Stimulated activated naive B cell treated with anti-CD40 and anti-IgM and Interleukin-4, amounts not matched to agents 10 μg/mL and 1 μg/mL and 100 μg/mL, for 72 hours (primary cell): ENCODE data around the gene PNPLA2.

ENCODE experiments used
- ATAC-seq, 2 donors: fragments of 150-1000 bp; cut with Tn5 transposase; replicated peaks; 2 replicates each; pipeline ENCODE4 v1.10.0; 2021; ENCODE audit warnings: moderate library complexity in 1 of 2
- DNase-seq: peaks from one replicate; pipeline ENCODE4 v3.0.0; 2021
- H3K27ac Mint-ChIP-seq: one replicate; pipeline ENCODE4 v1.8.0; 2022; ENCODE audit warnings: mild to moderate bottlenecking, mixed read lengths
- H3K27me3 Mint-ChIP-seq, 2 donors: one replicate each; pipeline ENCODE4 v1.8.0; 2022; ENCODE audit warnings: mixed read lengths in 2 of 2
- H3K36me3 Mint-ChIP-seq, 2 donors: one replicate each; pipeline ENCODE4 v1.8.0; 2022; ENCODE audit warnings: mixed read lengths in 2 of 2, mild to moderate bottlenecking in 1 of 2
- H3K4me1 Mint-ChIP-seq, 2 donors: one replicate each; pipeline ENCODE4 v1.8.0; 2022; ENCODE audit warnings: mixed read lengths in 2 of 2, mild to moderate bottlenecking in 1 of 2
- H3K4me3 Mint-ChIP-seq, 2 donors: one replicate each; pipeline ENCODE4 v1.8.0; 2022; ENCODE audit warnings: mild to moderate bottlenecking in 2 of 2, mixed read lengths in 2 of 2, moderate library complexity in 1 of 2
- H3K9me3 Mint-ChIP-seq, 2 donors: one replicate each; pipeline ENCODE4 v1.8.0; 2022; ENCODE audit warnings: mixed read lengths in 2 of 2, mild to moderate bottlenecking in 1 of 2

Gene PNPLA2

DNA sequence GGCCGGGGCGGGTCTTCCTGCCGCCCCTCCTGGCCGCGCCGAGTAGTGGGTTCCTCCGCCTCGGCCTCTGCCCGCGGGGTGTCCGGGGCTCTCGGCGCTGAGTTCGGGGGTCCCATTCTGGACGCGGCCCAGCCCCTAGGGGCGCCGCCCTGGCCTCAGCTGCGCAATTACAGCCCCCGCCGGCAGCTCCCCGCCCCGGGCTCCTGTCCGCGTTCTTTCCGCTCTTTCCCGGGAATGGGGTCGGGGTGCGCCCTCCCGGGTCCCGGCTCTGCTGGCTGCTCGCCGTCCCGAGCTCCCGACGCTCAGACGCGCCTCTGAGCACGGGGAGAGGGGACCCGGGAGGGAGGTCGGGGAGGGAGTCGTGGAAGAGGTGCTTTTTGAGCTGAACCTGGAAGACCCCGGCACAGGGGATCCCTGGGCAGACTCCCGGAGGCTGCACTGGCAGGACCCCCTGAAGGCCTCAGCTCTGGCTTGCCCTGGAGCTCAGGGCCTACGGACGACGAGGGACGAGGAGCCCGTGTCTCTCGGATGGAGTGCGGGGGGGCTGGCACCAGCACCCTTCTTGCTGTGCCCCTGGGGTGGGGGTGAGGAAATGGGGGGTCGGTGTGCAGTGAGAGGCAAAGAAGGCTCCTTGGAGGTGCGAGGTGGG lies 24.5 kb downstream of the PNPLA2 start:
- DNase-seq (no peak), ATAC-seq (peak; percentile 3)
- H3K9me3 Mint-ChIP-seq = no peaks in the 10 kb centered on the region
- peak overlapping the region; percentile 71 for H3K27ac Mint-ChIP-seq
- H3K4me1 Mint-ChIP-seq = peaks cover 27 to 52% of the 10 kb centered on the region in 2 donors
- peak overlapping the region; percentile 80 to 90 for H3K4me3 Mint-ChIP-seq
- H3K36me3 Mint-ChIP-seq = peaks cover 20 to 23% of the 10 kb centered on the region in 2 donors
- H3K27me3 Mint-ChIP-seq = peaks cover 10 to 14% of the 10 kb centered on the region in 2 donors

DNA sequence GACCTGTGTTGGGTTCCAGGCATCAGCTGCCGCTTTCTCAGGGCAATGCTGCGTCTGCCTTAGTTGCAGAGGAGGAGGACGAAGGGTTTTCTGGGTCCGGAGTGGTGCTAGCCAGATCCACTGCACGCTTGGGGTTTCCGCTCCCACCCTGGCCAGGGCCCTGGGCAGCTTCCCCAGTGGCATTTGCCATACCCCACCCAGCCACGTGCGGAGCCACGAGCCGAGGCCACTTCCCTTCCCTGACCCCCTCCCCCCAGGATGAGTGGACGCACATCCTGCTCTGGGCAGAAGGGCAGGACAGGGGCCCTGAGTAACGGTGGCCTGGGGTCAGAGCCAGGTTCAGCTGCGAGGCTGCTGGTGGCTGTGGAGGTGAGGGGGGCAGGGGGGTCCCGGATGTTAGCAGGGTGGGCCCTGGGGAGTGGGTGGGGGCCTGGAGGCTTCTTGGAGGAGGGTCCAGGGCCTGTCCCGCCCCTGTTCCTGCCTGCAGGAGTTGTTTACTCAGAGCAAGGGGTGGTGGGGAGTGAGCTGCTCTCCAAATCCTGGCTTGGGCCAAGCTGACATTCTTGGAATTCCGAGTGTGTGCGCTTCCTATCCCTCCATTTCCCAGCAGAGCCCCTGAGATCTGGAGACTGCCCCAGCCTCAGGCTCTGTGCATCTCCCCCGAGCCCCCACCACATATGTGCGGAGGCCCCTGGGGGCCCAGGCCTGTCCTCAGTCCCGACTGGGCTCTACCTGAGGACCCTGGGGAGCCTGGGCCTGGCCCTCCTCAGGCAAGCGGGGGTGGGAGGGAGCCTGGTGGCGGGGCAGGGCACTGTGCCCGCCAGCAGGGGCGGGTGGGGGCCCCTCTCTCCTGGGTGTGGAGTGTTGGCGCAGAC lies 25.3 kb downstream of the PNPLA2 start:
- DNase-seq (no peak), ATAC-seq (no peak)
- H3K27me3 Mint-ChIP-seq = peaks cover 10 to 22% of the 10 kb centered on the region in 2 donors
- peak overlapping the region; percentile 71 for H3K27ac Mint-ChIP-seq
- H3K9me3 Mint-ChIP-seq = no peaks in the 10 kb centered on the region
- H3K4me3 Mint-ChIP-seq = peak overlapping the region; percentile 80 to 90
- peaks cover 15 to 16% of the 10 kb centered on the region in 2 donors for H3K36me3 Mint-ChIP-seq
- H3K4me1 Mint-ChIP-seq = peaks cover 29 to 52% of the 10 kb centered on the region in 2 donors

DNA sequence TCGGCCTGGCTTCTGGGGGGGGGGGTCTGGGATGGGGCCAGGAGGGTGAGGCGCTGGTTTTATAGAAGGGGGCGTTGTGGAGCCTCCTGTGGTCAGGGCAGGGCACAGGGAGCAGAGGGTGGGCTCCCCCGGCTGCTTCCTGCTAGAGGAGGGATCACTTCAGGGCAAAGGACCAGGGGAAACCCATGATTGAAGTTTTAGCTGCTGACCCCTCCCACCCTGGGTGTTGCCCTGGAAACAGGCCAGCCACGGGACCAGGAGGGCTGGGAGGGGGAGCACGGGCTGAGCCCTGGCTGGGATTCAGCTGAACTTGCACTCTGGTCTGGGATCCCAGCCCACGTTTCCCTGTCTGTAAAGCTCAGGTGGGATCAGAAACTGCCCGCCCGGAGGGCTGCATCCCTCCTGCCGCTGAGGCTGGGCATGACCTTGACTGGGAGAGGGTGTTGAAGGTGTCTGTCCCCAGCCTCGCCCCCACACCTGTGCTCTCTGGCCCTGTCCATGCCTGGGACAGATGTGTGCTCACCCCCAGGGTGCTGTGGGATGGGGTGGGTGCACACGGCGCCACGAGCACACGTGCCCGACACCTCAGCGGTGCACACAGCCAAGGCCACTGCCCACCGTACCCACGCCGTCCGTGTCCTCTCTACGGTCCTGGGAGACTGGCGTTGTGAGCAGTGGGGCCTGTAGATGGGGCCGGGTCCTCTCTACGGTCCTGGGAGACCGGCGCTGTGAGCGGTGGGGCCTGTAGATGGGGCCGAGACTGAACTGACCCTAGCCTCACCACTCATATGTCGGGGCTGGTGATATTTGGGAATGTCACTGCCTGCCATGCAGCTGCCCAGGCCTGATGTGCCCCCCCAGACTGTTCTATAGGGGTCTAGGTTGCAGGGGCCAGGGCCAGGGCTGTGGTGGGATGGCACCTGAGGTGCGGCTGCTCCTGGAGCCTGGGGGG lies 26.3 kb downstream of the PNPLA2 start:
- Mint-ChIP-seq H3K36me3 (peaks cover 13% of the 10 kb centered on the region in 2 donors), H3K27me3 (peaks cover 10 to 26% of the 10 kb centered on the region in 2 donors), H3K9me3 (no peaks in the 10 kb centered on the region), H3K4me1 (peaks cover 29 to 50% of the 10 kb centered on the region in 2 donors), H3K27ac (no peak overlapping the region), H3K4me3 (no peak overlapping the region)
- DNase-seq (no peak), ATAC-seq (no peak)

DNA sequence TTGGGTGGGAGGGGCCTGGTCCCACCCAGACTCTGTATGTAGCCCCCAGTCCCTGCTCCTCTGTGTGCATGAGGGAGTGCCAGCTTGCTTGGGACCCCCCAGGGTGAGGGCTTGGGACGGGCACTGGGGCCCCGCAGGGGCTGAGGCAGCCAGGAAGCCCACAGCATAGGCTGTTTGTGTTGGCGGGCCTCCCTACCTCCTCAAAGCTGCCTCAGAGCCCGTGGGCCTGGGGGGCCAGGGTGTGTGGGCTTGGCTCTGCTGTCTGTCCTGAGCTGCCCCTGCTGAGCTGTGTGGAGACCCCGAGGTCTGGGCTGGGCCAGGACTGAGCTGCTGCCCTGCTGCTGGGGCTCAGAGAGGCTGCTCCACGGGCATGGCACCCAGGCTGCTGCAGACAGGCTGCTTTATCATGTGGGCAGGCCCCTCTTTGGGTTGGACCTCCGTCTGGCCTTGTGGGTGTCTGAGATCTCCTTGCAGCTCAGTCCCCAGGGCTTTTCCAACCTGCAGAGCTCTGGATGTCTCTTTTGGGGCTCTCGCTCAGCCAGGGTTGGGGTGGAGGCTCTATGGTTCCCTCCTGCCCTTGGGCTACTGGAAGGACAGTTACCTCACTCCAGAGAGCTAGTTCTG lies 27.3 kb downstream of the PNPLA2 start:
- Mint-ChIP-seq H3K4me3 (no peak overlapping the region), H3K4me1 (peaks cover 20 to 39% of the 10 kb centered on the region in 2 donors)
- no peak for ATAC-seq

DNA sequence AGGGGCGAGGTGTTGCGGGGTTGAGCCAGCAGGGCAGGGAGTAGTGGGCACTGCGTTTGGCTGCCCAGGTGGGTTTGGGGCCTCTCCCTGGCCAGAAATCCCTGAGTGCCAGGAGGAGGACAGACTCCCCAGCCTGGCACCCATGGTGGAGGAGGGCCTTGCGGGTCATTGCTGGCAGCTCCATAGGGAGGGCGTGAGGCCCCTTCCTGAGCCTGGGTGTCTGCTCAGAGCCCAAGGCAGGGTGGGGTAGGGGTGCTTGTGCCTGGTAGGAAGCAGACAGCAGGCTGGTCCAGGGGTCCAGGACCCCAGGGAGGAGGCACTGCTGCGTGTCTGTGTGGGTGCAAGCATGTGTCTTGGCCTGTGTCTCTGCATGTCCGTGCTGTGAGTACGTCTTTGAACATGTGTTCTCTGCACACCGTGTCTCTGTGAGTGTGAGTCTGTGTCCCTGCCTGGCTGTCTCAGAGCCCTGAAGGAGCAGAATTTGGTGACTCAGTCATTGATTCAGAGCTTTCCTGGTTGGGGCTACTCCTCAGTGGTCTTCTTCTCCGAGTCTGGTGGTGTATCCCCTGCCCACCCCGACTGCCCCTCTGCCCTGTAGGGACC lies 27.9 kb downstream of the PNPLA2 start:
- Mint-ChIP-seq H3K36me3 (peaks cover 0 to 2% of the 10 kb centered on the region in 2 donors), H3K4me1 (peaks cover 15 to 34% of the 10 kb centered on the region in 2 donors), H3K27me3 (peaks cover 10 to 35% of the 10 kb centered on the region in 2 donors), H3K27ac (no peak overlapping the region), H3K9me3 (no peaks in the 10 kb centered on the region), H3K4me3 (no peak overlapping the region)
- no peak for DNase-seq
- ATAC-seq = no peak

More for the DNA sequence above, 27.3 kb downstream of the PNPLA2 start:
- no peak overlapping the region for H3K27ac Mint-ChIP-seq
- H3K9me3 Mint-ChIP-seq = no peaks in the 10 kb centered on the region
- H3K36me3 Mint-ChIP-seq = peaks cover 4% of the 10 kb centered on the region in 2 donors
- peaks cover 10 to 29% of the 10 kb centered on the region in 2 donors for H3K27me3 Mint-ChIP-seq
- no peak for DNase-seq

DNA sequence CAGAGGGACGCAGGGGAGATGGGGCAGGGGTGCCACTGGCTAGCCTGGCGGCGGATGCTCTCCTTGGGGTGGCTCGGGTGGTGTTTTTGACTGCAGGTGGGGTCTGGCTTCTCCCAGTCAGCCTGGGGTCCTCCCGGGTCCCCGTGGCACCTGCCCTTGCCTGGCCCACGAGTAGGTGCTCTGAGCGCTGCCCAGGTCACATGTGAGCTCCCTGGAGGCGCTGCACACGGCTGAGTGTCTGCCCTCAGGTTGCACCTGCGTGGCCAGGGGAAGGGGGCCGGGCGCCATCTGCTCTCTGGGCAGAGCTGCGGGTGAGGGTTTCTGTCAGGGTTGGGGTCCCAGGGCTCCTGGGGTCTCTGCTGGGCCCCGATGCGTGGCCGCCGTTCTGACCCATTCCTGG lies 29.2 kb downstream of the PNPLA2 start:
- ATAC-seq (no peak), DNase-seq (no peak)
- H3K4me3 Mint-ChIP-seq = no peak overlapping the region
- H3K27ac Mint-ChIP-seq = no peak overlapping the region
- peaks cover 15 to 34% of the 10 kb centered on the region in 2 donors for H3K4me1 Mint-ChIP-seq
- no peaks in the 10 kb centered on the region for H3K9me3 Mint-ChIP-seq
- peaks cover 10 to 35% of the 10 kb centered on the region in 2 donors for H3K27me3 Mint-ChIP-seq
- H3K36me3 Mint-ChIP-seq = peaks cover 0 to 2% of the 10 kb centered on the region in 2 donors

DNA sequence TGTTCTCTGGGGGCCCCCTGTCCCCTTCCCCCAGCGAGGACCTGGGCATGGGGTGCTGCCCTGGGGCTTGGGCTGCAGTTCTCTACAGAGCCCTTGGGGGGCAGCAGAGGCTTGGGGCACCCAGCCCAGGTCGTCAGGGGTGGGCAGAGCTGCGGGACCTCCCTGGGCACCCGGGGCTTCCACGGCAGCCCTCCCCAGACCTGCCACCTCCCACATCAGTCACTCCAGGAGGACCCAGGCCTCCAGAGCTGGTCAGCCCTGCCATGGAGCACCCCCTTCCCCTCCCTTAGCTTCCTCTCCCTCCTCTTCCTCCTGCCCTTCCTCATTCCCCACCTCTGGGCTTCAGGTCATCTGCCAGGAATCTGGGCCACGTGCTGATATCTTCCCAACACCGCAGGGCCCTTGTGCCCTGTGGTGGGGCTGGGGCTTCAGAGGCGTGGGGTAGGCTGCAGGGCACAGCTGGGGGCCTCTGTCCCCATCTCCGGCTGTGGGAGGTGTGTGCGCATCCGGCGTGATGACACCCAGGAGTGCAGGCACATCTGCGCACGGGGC lies 29.7 kb downstream of the PNPLA2 start:
- peaks cover 8 to 32% of the 10 kb centered on the region in 2 donors for H3K27me3 Mint-ChIP-seq
- H3K36me3 Mint-ChIP-seq = peaks cover 0 to under 1% of the 10 kb centered on the region in 2 donors
- peak overlapping the region; percentile 25 for H3K27ac Mint-ChIP-seq
- peaks cover 13 to 31% of the 10 kb centered on the region in 2 donors for H3K4me1 Mint-ChIP-seq
- ATAC-seq (peak; percentile 67), DNase-seq (no peak)
- H3K9me3 Mint-ChIP-seq = no peaks in the 10 kb centered on the region
- peak overlapping the region; percentile 10 to 84 for H3K4me3 Mint-ChIP-seq

DNA sequence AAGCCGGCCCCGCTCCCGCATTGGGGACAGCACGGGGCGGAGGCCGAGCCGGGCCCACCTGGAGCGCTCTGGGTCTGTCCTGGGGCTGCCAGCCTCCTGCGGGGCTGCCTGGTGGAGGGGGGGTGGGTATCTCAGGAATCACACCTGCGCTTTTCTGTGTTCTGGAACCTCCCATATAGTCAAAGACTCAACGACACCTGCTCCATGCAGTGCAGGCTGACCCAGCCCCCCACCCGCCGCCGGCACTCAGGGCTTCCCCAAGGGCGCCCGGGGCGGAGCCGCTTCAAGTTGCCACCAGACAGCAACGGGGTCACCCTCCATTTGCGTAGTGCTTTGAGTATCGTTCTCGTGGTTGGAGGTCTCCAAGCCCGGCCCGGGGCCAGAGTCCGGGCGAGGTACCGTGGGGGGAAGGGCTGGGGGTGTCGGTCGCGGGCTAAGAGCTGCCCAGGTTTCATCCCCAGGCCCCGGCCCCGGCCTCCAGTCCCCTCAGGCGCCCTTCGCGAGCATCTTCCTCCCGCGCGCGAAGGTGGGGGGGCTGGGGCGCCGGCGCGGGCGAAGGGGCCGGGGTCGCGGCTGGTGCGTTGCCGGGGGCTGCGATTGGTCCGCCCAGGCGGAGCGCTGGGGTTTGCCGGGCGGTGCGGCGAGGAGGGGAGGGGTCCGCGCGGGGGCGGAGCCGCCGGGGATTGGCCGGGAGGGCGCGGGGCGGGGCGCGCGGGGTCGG lies 30.6 kb downstream of the PNPLA2 start:
- peaks cover 8 to 23% of the 10 kb centered on the region in 2 donors for H3K4me1 Mint-ChIP-seq
- H3K9me3 Mint-ChIP-seq = no peaks in the 10 kb centered on the region
- DNase-seq (no peak), ATAC-seq (peak; percentile 26 to 36)
- H3K27me3 Mint-ChIP-seq = peaks cover 3 to 26% of the 10 kb centered on the region in 2 donors
- no peaks in the 10 kb centered on the region for H3K36me3 Mint-ChIP-seq
- no peak overlapping the region for H3K27ac Mint-ChIP-seq
- peak overlapping the region; percentile 81 to 84 for H3K4me3 Mint-ChIP-seq

DNA sequence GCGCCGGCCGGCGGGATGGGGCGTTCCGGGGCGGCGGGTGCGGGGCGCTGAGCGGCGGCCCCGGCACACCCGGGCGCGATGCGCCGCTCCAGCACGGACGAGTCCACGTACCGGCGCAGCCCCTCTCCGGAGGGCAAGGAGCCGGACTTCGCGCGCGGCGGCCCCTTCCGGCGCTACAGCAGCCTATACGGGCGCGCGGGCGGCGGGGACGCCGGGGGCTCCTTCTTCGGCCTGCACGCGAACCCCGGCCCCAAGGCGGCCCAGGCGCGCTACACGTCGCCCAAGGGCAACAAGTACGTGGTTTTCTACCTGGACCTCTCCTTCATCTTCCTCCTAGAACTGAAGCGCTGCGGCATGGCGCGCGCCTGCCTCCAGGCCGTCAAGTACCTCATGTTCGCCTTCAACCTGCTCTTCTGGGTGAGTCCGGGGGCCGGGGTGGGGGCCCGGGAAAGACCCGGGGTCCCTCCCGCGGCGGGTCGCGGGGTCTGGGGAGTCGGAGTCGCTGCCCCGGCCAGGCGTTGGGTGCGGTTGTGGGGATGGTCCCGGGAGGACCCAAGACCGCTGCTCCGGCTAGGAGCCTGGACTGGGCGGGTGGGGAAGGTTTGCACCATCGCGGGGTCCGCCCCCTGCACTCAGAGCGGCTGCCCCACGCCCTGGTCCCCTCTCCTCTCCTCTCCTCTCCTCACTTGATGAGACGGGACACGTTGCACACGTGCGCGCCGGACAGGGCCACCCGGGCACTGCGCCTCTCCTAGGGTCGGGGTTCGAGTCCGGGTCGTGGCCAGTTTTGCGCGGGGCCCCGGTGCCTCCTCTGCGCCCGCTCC lies 31.4 kb downstream of the PNPLA2 start:
- H3K4me3 Mint-ChIP-seq = peak overlapping the region; percentile 60
- H3K36me3 Mint-ChIP-seq = no peaks in the 10 kb centered on the region
- peaks cover 5 to 15% of the 10 kb centered on the region in 2 donors for H3K4me1 Mint-ChIP-seq
- ATAC-seq (peak; percentile 4 to 18), DNase-seq (no peak)
- H3K27ac Mint-ChIP-seq = no peak overlapping the region
- H3K27me3 Mint-ChIP-seq = peaks cover 3 to 20% of the 10 kb centered on the region in 2 donors
- H3K9me3 Mint-ChIP-seq = no peaks in the 10 kb centered on the region

DNA sequence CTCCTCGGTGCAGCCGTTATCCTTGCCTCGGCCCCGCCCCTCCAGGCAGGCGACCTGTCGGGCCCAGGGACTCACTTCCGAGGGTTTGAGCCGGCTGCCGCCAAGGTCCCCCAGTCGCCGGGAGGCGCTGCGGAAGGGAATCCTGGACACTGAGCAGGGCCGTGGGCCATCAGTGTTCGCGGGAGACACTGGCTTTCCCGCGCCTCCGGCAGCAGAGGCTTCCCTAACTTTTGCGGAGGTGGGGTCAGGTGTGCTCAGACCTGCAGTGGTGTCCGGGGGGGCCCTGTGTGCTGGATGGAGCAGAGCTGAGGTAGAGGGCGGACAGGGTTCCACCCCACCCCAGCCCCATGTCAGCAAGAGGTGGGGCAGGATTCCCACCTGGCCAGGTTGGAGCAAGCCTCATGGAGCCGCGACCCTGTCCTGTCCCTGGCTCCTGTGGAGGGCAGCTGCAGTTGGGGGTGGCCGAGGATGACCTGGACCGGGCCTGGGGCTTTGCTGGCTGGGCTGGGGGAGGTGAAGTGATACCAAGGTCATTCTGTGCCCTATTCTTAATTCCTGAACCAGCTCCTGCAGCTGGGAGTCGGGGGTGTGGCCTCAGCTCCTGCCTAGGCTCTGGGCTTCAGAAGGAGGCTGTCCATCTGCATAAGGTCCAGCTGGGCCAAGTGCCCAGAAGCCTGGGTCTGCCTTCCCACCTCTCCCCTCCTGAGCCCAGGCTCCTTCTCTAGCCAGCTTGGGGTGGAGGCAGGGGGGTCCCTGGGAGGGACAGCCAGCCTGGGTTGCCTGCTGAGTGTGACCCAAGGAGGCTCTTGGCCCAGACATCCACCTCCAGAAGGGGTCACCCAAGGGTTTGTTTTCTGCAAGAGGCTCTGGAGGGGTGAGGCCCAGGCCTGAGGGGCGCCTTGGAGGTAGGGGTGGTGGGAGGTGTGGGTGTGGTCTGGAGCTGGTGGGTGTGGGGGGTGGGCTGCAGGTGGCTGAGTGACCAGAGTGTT lies 32.4 kb downstream of the PNPLA2 start:
- Mint-ChIP-seq H3K36me3 (no peaks in the 10 kb centered on the region), H3K9me3 (no peaks in the 10 kb centered on the region), H3K4me1 (peaks cover 5 to 14% of the 10 kb centered on the region in 2 donors), H3K27me3 (peaks cover 3 to 20% of the 10 kb centered on the region in 2 donors), H3K4me3 (no peak overlapping the region), H3K27ac (no peak overlapping the region)
- ATAC-seq = no peak
- DNase-seq = no peak

DNA sequence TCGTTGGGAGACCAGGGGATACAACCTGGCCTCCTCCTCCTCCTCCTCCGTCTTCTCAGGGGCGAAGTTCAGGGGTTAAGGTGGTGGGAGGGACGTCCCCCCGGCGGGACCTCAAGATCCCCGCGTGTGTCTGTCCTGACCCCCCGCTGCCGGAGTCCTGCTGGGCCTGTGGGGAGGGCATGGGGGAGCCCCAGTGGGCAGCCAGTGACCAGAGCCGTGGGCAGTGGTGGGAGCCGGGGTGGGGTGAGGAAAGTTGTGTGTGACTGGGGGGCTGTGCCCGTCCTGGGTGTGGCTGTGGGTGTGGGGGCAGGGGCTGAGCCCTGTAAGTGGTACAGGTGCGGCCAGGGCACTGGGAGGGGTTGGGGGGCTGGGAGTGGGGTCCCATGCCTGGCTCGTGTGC lies 34.0 kb downstream of the PNPLA2 start:
- no peak for ATAC-seq
- no peaks in the 10 kb centered on the region for H3K9me3 Mint-ChIP-seq
- H3K4me1 Mint-ChIP-seq = peaks cover 9 to 14% of the 10 kb centered on the region in 2 donors
- H3K36me3 Mint-ChIP-seq = no peaks in the 10 kb centered on the region
- DNase-seq = no peak
- no peak overlapping the region for H3K4me3 Mint-ChIP-seq
- peaks cover 0 to 20% of the 10 kb centered on the region in 2 donors for H3K27me3 Mint-ChIP-seq
- H3K27ac Mint-ChIP-seq = no peak overlapping the region
